Lung (tissue), 12 donors: ENCODE data around the gene MYMK. TPM values are rescaled to one million over a fixed set of nuclear protein-coding genes. Genes with fewer than 3 reads are reported as not detected.

ENCODE experiments used
- ATAC-seq: fragments of 200-7000 bp; cut with Tn5 transposase; one replicate; pipeline ENCODE4 v1.9.1; 2020; ENCODE audit warnings: moderate number of reproducible peaks; ENCODE audit not compliant: insufficient read depth, low FRiP score
- DNase-seq, 3 donors: peaks; one replicate each; pipeline ENCODE4 v3.0.0-alpha.2; 2013 to 2017
- H3K27ac ChIP-seq, 2 donors: one replicate each; pipeline ENCODE4 v1.5.1; 2013; ENCODE audit warnings: mild to moderate bottlenecking in 2 of 2, moderate library complexity in 2 of 2, control low read depth in 1 of 2, inconsistent platforms in 1 of 2, low read depth in 1 of 2, low read length in 1 of 2
- H3K27me3 ChIP-seq, 3 donors: one replicate each; pipeline ENCODE4 v1.5.1; 2013; ENCODE audit warnings: low read length in 2 of 3; ENCODE audit not compliant: control insufficient read depth in 3 of 3, insufficient read depth in 3 of 3
- H3K36me3 ChIP-seq, 4 donors: one replicate each; pipeline ENCODE4 v1.5.1; 2013; ENCODE audit warnings: low read length in 4 of 4, mild to moderate bottlenecking in 1 of 4, moderate library complexity in 1 of 4; ENCODE audit not compliant: control insufficient read depth in 4 of 4, insufficient read depth in 4 of 4
- H3K4me1 ChIP-seq, 5 donors: one replicate each; pipeline ENCODE4 v1.5.1; 2013; ENCODE audit warnings: low read length in 5 of 5, mild to moderate bottlenecking in 2 of 5, moderate library complexity in 1 of 5; ENCODE audit not compliant: control insufficient read depth in 5 of 5, insufficient read depth in 5 of 5
- H3K4me3 ChIP-seq: one replicate; pipeline ENCODE4 v1.5.1; 2013; ENCODE audit warnings: mild to moderate bottlenecking, control low read depth, moderate library complexity
- H3K9ac ChIP-seq, 2 donors: one replicate each; pipeline ENCODE4 v1.5.1; 2013; ENCODE audit warnings: low read length in 2 of 2, control low read depth in 1 of 2; ENCODE audit not compliant: insufficient read depth in 1 of 2
- H3K9me3 ChIP-seq, 4 donors: one replicate each; pipeline ENCODE4 v1.5.1; 2013; ENCODE audit warnings: low read length in 3 of 4, mild to moderate bottlenecking in 1 of 4, moderate library complexity in 1 of 4; ENCODE audit not compliant: control insufficient read depth in 4 of 4, insufficient read depth in 3 of 4
- CTCF ChIP-seq: IDR thresholded peaks from 2 replicates; pipeline ENCODE4 v1.5.1; 2012; ENCODE audit warnings: mild to moderate bottlenecking; ENCODE audit errors: control extremely low read depth, extremely low read depth
- WGBS, 2 donors: extraction: QIAGEN DNeasy Blood & Tissue Kit; methylation state at CpG; one replicate each; pipeline ENCODE4 v1.1.7; 2013; 5-methylcytosine and 5-hydroxymethylcytosine counted together
- polyA plus RNA-seq, 2 donors: library from polyadenylated mRNA; stranded (reverse); fragments of 200-250 nt; gene quantifications; one replicate each; pipeline ENCODE4 v1.2.1, GENCODE V29; 2013
- total RNA-seq, 2 donors: library from RNA; depleted of rRNA in 1 of 2; stranded (reverse); fragments of >200 nt in 1 of 2; gene quantifications; one replicate each; pipeline ENCODE4 v1.2.1, GENCODE V29; 2014 to 2021
- donor health status: control.
- donor health status: control.
- donor health status: Bipolar disorder and iron deficiency.
- donor health status: healthy.
- donor health status: DM: yes; HTN: yes; CAD: no.

MYMK gene
- total and polyA plus RNA-seq, 4 donors = not detected

DNA sequence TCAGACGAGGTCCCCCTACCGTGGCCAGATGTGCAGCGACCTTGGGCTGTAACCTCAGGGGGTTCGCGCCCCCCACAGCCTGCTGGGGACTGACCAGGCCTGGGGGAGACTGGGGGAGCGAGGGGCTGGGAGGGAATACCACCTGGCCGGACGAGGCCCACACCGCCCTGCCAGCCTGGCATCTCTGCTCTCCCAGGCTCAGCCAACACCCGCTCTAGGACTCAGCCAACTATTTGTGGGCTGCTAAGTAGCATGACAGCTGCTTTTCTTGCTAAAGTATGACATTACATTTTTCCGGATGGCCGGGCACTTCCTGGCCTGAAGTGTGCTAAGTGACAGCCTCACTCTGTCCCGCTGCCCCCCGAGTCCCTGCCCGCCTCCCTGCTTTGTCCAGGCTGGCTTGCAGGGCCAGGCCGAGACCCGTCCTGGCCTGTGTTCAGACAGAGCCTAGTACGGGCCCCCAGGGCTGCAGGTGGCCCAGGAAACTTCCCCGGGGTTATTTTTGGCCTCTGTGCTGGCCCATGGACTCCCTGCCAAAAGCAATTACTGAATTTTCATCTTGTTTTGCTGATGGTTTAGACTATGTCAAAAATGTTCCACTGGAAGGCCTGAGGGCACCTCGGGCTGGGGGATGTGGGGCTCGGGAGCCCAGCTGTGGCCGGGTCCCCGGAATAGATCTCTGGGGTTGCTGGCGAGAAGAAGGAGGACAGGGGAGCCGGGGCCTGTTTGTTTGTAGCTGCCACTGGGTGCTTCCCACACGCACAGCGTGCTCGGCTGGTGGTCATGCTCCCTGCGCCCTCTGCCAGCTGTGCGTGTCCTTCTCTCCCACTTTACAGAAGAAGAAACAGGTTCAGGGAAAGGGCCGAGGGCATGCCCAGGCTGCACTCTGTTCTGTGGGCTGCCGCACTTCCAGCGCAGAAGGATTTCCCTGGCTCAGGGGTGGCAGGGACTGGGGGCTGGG lies 32.4 kb downstream of the MYMK start:
- 71 to 81% methylated on average over 31 to 33 of the region's 33 CpGs for WGBS, 2 donors
- no peak for TF ChIP-seq CTCF
- ATAC-seq (no peak), DNase-seq (peak; percentile 78 to 82 (median 79))
- H3K27ac ChIP-seq = peak overlapping the region in 1 of 2 donors; percentile 12
- H3K36me3 ChIP-seq = no peaks in the 10 kb centered on the region
- H3K4me3 ChIP-seq = no peak overlapping the region
- no peaks in the 10 kb centered on the region for H3K9me3 ChIP-seq
- no peaks in the 10 kb centered on the region for H3K27me3 ChIP-seq
- no peak overlapping the region for H3K9ac ChIP-seq
- H3K4me1 ChIP-seq = peaks cover 0 to 62% (median 19%) of the 10 kb centered on the region in 5 donors

- Histone ChIP-seq H3K27ac (peak overlapping the region in 1 of 2 donors; percentile 13), H3K27me3 (no peaks in the 10 kb centered on the region)
Measured at GRCh38 chr9:133491656-133491925, 33.2 kb downstream of the MYMK start.

GRCh38 chr9:133490865-133491655 lies 33.7 kb downstream of the MYMK start:
- TF ChIP-seq CTCF = no peak
- DNase-seq (peak in 1 of 3 donors; percentile 51), ATAC-seq (no peak)
- Histone ChIP-seq H3K27me3 (no peaks in the 10 kb centered on the region), H3K4me3 (no peak overlapping the region), H3K9me3 (no peaks in the 10 kb centered on the region), H3K36me3 (no peaks in the 10 kb centered on the region), H3K9ac (no peak overlapping the region), H3K4me1 (peaks cover 0 to 49% (median 14%) of the 10 kb centered on the region in 5 donors), H3K27ac (no peak overlapping the region)
- WGBS, 2 donors = 79 to 81% methylated on average over 12 of the region's 12 CpGs

More at GRCh38 chr9:133491656-133491925, 33.2 kb downstream of the MYMK start:
- no peak for TF ChIP-seq CTCF
- no peak for DNase-seq
- no peak overlapping the region for H3K9ac ChIP-seq
- 93 to 95% methylated on average over 8 of the region's 8 CpGs for WGBS, 2 donors
- no peaks in the 10 kb centered on the region for H3K9me3 ChIP-seq
- H3K4me3 ChIP-seq = no peak overlapping the region
- H3K36me3 ChIP-seq = no peaks in the 10 kb centered on the region
- peaks cover 0 to 54% (median 18%) of the 10 kb centered on the region in 5 donors for H3K4me1 ChIP-seq
- no peak for ATAC-seq
